Keratinocyte (primary cell): ENCODE measurements around the gene AFF2. TPM values are rescaled to one million over a fixed set of nuclear protein-coding genes. Genes with fewer than 3 reads are reported as not detected.

Source experiments
- DNase-seq: peaks from one replicate; pipeline ENCODE4 v3.0.0-alpha.2; 2011; ENCODE audit warnings: low read depth, missing footprints, low spot score
- FAIRE-seq: peaks from 2 replicates; lab custom pipeline; 2011; peaks lifted over from hg19 to GRCh38; lab: Jason Lieb, UNC
- H2AFZ ChIP-seq: 2 replicates; pipeline ENCODE4 v1.6.0; 2012; ENCODE audit warnings: low read length, control low read depth, inconsistent platforms; ENCODE audit not compliant: control insufficient read depth
- H3K27ac ChIP-seq: 2 replicates; pipeline ENCODE4 v1.5.1; 2011; ENCODE audit warnings: low read length; ENCODE audit not compliant: control insufficient read depth, insufficient read depth
- H3K27me3 ChIP-seq: 3 replicates; pipeline ENCODE4 v1.6.0; 2011; ENCODE audit warnings: low read length; ENCODE audit not compliant: control insufficient read depth, insufficient read depth; ENCODE audit errors: extremely low read depth
- H3K36me3 ChIP-seq, 2 experiments: 2 replicates in 1 of 2; 3 replicates in 1 of 2; pipeline ENCODE4 v1.5.1; 2011; ENCODE audit warnings: low read length in 2 of 2, mild to moderate bottlenecking in 1 of 2; ENCODE audit not compliant: control insufficient read depth in 2 of 2, insufficient read depth in 2 of 2; ENCODE audit errors: extremely low read depth in 1 of 2
- H3K4me1 ChIP-seq: 3 replicates; pipeline ENCODE4 v1.5.1; 2011; ENCODE audit warnings: low read length; ENCODE audit not compliant: control insufficient read depth, insufficient read depth; ENCODE audit errors: extremely low read depth
- H3K4me2 ChIP-seq: 3 replicates; pipeline ENCODE4 v1.6.0; 2011; ENCODE audit warnings: low read depth, low read length; ENCODE audit not compliant: control insufficient read depth, insufficient read depth; ENCODE audit errors: extremely low read depth
- H3K4me3 ChIP-seq, 3 experiments: fragments of 200-600 bp in 1 of 3; sonication (generic) in 1 of 3; 2 replicates in 2 of 3; 3 replicates in 1 of 3; pipeline ENCODE4 v1.5.1; 2011 to 2016; ENCODE audit warnings: low read length in 3 of 3, mild to moderate bottlenecking in 3 of 3, control low read depth in 2 of 3, inconsistent platforms in 1 of 3, low read depth in 1 of 3, mixed read lengths in 1 of 3, mixed run types in 1 of 3, moderate library complexity in 1 of 3; ENCODE audit not compliant: control insufficient read depth in 2 of 3, insufficient read depth in 2 of 3; ENCODE audit errors: extremely low read depth in 1 of 3
- H3K79me2 ChIP-seq: 2 replicates; pipeline ENCODE4 v1.6.0; 2012; ENCODE audit warnings: low read length; ENCODE audit not compliant: control insufficient read depth, insufficient read depth
- H3K9ac ChIP-seq: 3 replicates; pipeline ENCODE4 v1.6.0; 2011; ENCODE audit warnings: low read length; ENCODE audit not compliant: control insufficient read depth, insufficient read depth; ENCODE audit errors: extremely low read depth
- H3K9me1 ChIP-seq: 3 replicates; pipeline ENCODE4 v1.6.0; 2011; ENCODE audit warnings: low read length; ENCODE audit not compliant: control insufficient read depth, insufficient read depth; ENCODE audit errors: extremely low read depth
- H3K9me3 ChIP-seq: 2 replicates; pipeline ENCODE4 v1.5.1; 2012; ENCODE audit warnings: low read depth, low read length; ENCODE audit not compliant: control insufficient read depth
- H4K20me1 ChIP-seq: 3 replicates; pipeline ENCODE4 v1.6.0; 2011; ENCODE audit warnings: low read length; ENCODE audit not compliant: control insufficient read depth, insufficient read depth; ENCODE audit errors: extremely low read depth
- CTCF ChIP-seq, 3 experiments: IDR thresholded peaks in 1 of 3; conservative IDR thresholded peaks in 1 of 3; optimal IDR thresholded peaks in 1 of 3; 2 replicates in 2 of 3; 3 replicates in 1 of 3; pipeline versions ENCODE3 to v1.5.1; 2011; ENCODE audit warnings: low read length in 3 of 3, mild to moderate bottlenecking in 3 of 3, moderate library complexity in 2 of 3, control low read depth in 1 of 3, inconsistent platforms in 1 of 3; ENCODE audit not compliant: insufficient read depth in 2 of 3; ENCODE audit errors: extremely low read depth in 1 of 3
- EZH2 ChIP-seq: IDR thresholded peaks from one replicate; pipeline ENCODE4 v1.6.1; 2012; ENCODE audit warnings: inconsistent platforms, mild to moderate bottlenecking, low read length, moderate library complexity
- dilution Hi-C: fragments of 300-500 bp; cut with MboI; formaldehyde crosslinking; loops from one replicate; pipeline ENCODE4 v1.7.0; 2020; ENCODE audit warnings: low sequenced_read_pairs; ENCODE audit not compliant: extremely low pct_ligation_motif_present
- polyA plus RNA-seq, 5 experiments: library from polyadenylated mRNA; depleted of rRNA in 3 of 5; stranded (reverse) in 3 of 5; stranded (forward) in 1 of 5; unstranded in 1 of 5; fragments of >200 nt; gene quantifications; 1 replicate in 1 of 5; 2 replicates in 3 of 5; 3 replicates in 1 of 5; pipeline versions ENCODE4 v1.2.1 to v1.2.3, GENCODE V29; 2011 to 2012; ENCODE audit warnings: missing spikeins in 2 of 5, low read depth in 1 of 5, low replicate concordance in 1 of 5

Gene AFF2
- polyA plus RNA-seq, 1 donor (not counting 4 experiments of a cell fraction or from before 2014, with no cell fraction given): 0.01 TPM

- FAIRE-seq (no peak), DNase-seq (no peak)
- H3K79me2 ChIP-seq: no peaks in the 10 kb centered on the region
- dilution Hi-C loops: no loop called here
- no peaks in the 10 kb centered on the region for H3K27me3 ChIP-seq
- H3K4me3 ChIP-seq: no peak overlapping the region
- H3K4me1 ChIP-seq: no peaks in the 10 kb centered on the region
- no peak overlapping the region for H3K27ac ChIP-seq
- H3K9me3 ChIP-seq: no peaks in the 10 kb centered on the region
- H4K20me1 ChIP-seq: no peaks in the 10 kb centered on the region
- H3K4me2 ChIP-seq: no peak overlapping the region
- no peak overlapping the region for H3K9ac ChIP-seq
- no peaks in the 10 kb centered on the region for H3K9me1 ChIP-seq
- TF ChIP-seq CTCF (optimal IDR thresholded peaks at IDR 0.05 in 1 of 3, IDR thresholded peaks at IDR 0.05 in 1 of 3, conservative IDR thresholded peaks at IDR 0.05 in 1 of 3; ENCODE audit: extremely low read depth in 1 of 3, insufficient read depth in 2 of 3, low read length in 3 of 3) (no peak), EZH2 (no peak)
- no peak overlapping the region for H2AFZ ChIP-seq
- no peaks in the 10 kb centered on the region for H3K36me3 ChIP-seq
Observed at GRCh38 chrX:148613636-148614035, 113.2 kb downstream of the AFF2 start.

GRCh38 chrX:148615491-148615890 lies 115.1 kb downstream of the AFF2 start:
- Histone ChIP-seq H3K36me3 (no peaks in the 10 kb centered on the region), H3K4me3 (no peak overlapping the region)
- dilution Hi-C loops: no loop called here

More at GRCh38 chrX:148615491-148615890, 115.1 kb downstream of the AFF2 start:
- TF ChIP-seq CTCF (optimal IDR thresholded peaks at IDR 0.05 in 1 of 3, IDR thresholded peaks at IDR 0.05 in 1 of 3, conservative IDR thresholded peaks at IDR 0.05 in 1 of 3; ENCODE audit: extremely low read depth in 1 of 3, insufficient read depth in 2 of 3, low read length in 3 of 3): no peak
- TF ChIP-seq EZH2: no peak
- H4K20me1 ChIP-seq: no peaks in the 10 kb centered on the region
- H2AFZ ChIP-seq: no peak overlapping the region
- no peak overlapping the region for H3K27ac ChIP-seq
- no peaks in the 10 kb centered on the region for H3K9me1 ChIP-seq
- H3K4me2 ChIP-seq: no peak overlapping the region
- H3K27me3 ChIP-seq: no peaks in the 10 kb centered on the region
- no peaks in the 10 kb centered on the region for H3K4me1 ChIP-seq
- H3K79me2 ChIP-seq: no peaks in the 10 kb centered on the region
- FAIRE-seq: no peak
- DNase-seq: no peak
- no peaks in the 10 kb centered on the region for H3K9me3 ChIP-seq
- H3K9ac ChIP-seq: no peak overlapping the region
